Endodermal cell (in vitro differentiated cells): Measurements from ENCODE around the gene NCAN. TPM values are rescaled to one million over a fixed set of nuclear protein-coding genes. Genes with fewer than 3 reads are reported as not detected.

Experiments used
- DNase-seq: peaks from one replicate; pipeline ENCODE4 v3.0.0-alpha.2; 2017
- H3K27ac ChIP-seq: 2 replicates; pipeline ENCODE4 v1.5.1; 2013; ENCODE audit warnings: mild to moderate bottlenecking, low read depth, low read length, moderate library complexity
- H3K27me3 ChIP-seq: 2 replicates; pipeline ENCODE4 v1.6.1; 2013; ENCODE audit warnings: mild to moderate bottlenecking, low read length, moderate library complexity; ENCODE audit not compliant: insufficient read depth, control insufficient read depth, poor library complexity, severe bottlenecking
- H3K36me3 ChIP-seq: 2 replicates; pipeline ENCODE4 v1.7.0; 2013; ENCODE audit warnings: mild to moderate bottlenecking, low read length, moderate library complexity; ENCODE audit not compliant: control insufficient read depth, insufficient read depth
- H3K4me1 ChIP-seq: one replicate; pipeline ENCODE4 v1.7.0; 2013; ENCODE audit warnings: low read length; ENCODE audit not compliant: control insufficient read depth, insufficient read depth
- H3K4me3 ChIP-seq: 2 replicates; pipeline ENCODE4 v1.5.1; 2013; ENCODE audit warnings: mild to moderate bottlenecking, low read length, moderate library complexity
- H3K9ac ChIP-seq: 2 replicates; pipeline ENCODE4 v1.6.1; 2013; ENCODE audit warnings: mild to moderate bottlenecking, low read length, moderate library complexity; ENCODE audit not compliant: poor library complexity, severe bottlenecking; ENCODE audit errors: extremely low read depth
- H3K9me3 ChIP-seq: 2 replicates; pipeline ENCODE4 v1.6.1; 2013; ENCODE audit warnings: mild to moderate bottlenecking, low read length, moderate library complexity; ENCODE audit not compliant: control insufficient read depth
- H3K27ac Mint-ChIP-seq: 2 replicates; pipeline ENCODE4 v1.8.0; 2020; ENCODE audit warnings: mixed read lengths
- H3K27me3 Mint-ChIP-seq: 2 replicates; pipeline ENCODE4 v1.8.0; 2021; ENCODE audit warnings: mild to moderate bottlenecking, mixed read lengths; ENCODE audit not compliant: insufficient read depth
- H3K36me3 Mint-ChIP-seq: 2 replicates; pipeline ENCODE4 v1.8.0; 2020; ENCODE audit warnings: low read depth, mixed read lengths
- H3K4me1 Mint-ChIP-seq: 2 replicates; pipeline ENCODE4 v1.8.0; 2020; ENCODE audit warnings: mixed read lengths
- H3K4me3 Mint-ChIP-seq: 2 replicates; pipeline ENCODE4 v1.8.0; 2020; ENCODE audit warnings: mild to moderate bottlenecking, moderate library complexity, mixed read lengths
- H3K9me3 Mint-ChIP-seq: 2 replicates; pipeline ENCODE4 v1.8.0; 2020; ENCODE audit warnings: mild to moderate bottlenecking, mixed read lengths
- CTCF ChIP-seq: fragments of 200-600 bp; sonication (generic); conservative IDR thresholded peaks from 2 replicates; pipeline ENCODE4 v1.5.0; 2021; ENCODE audit warnings: antibody characterized with exemption, mild to moderate bottlenecking
- WGBS, 2 experiments: methylation state at CpG; one replicate each; pipeline versions ENCODE4 v1.1.5 to v1.1.7; 2013; ENCODE audit warnings: missing lambda C conversion rate in 2 of 2, mixed read lengths in 1 of 2; ENCODE audit not compliant: insufficient coverage in 1 of 2, insufficient read length in 1 of 2; 5-methylcytosine and 5-hydroxymethylcytosine counted together
- total RNA-seq, 2 donors: library from RNA; stranded (reverse); fragmentation: NEBNext Ultra II Directional in 1 of 2; extraction: Animal tissue kit (Norgen Biotek cat#: 25700) in 1 of 2; gene quantifications; 2 replicates in 1 of 2; 3 replicates in 1 of 2; pipeline ENCODE4 v1.2.1, GENCODE V29; 2021

NCAN gene
- total RNA-seq, 2 donors from 2014 or later = 0.77 to 4.2 TPM

DNA sequence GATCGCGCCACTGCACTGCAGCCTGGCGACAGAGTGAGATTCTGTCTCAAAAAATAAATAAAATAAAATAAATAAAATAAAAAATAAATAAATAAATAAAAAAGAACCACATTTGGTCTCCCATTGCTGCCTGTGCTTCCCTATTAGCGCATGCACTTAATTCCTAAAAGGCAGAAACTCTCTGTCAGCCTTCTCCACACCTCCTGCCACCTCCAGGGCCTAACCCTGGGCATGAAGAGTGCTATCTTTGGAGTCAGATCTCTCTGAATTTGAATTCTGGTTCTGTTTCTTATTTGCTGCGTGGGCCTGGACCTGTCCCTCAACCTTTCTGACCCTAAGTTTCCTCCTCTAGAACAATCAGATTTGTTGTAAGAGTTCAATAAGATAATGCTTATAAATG is 11.3 kb downstream of the NCAN start:
- whole genome bisulfite sequencing, 2 experiments = 83 to 90% methylated on average over 2 of the region's 5 CpGs
- Histone ChIP-seq H3K27me3 (peaks cover 43% of the 10 kb centered on the region), H3K36me3 (no peaks in the 10 kb centered on the region), H3K4me3 (no peak overlapping the region), H3K4me1 (no peaks in the 10 kb centered on the region), H3K27ac (no peak overlapping the region), H3K9me3 (no peaks in the 10 kb centered on the region), H3K9ac (no peak overlapping the region)
- H3K4me3 Mint-ChIP-seq = no peak overlapping the region
- H3K9me3 Mint-ChIP-seq = no peaks in the 10 kb centered on the region
- no peak overlapping the region for H3K27ac Mint-ChIP-seq
- no peaks in the 10 kb centered on the region for H3K4me1 Mint-ChIP-seq
- no peak for DNase-seq
- H3K27me3 Mint-ChIP-seq = peaks cover 51% of the 10 kb centered on the region
- H3K36me3 Mint-ChIP-seq = no peaks in the 10 kb centered on the region
- no peak for TF ChIP-seq CTCF

GRCh38 chr19:19223636-19224035 is 11.9 kb downstream of the NCAN start:
- no peaks in the 10 kb centered on the region for H3K4me1 ChIP-seq
- 89 to 94% methylated on average over 6 of the region's 6 CpGs for WGBS, 2 experiments
- Mint-ChIP-seq H3K9me3 (no peaks in the 10 kb centered on the region), H3K4me3 (no peak overlapping the region), H3K27ac (no peak overlapping the region), H3K27me3 (peaks cover 57% of the 10 kb centered on the region), H3K36me3 (no peaks in the 10 kb centered on the region), H3K4me1 (no peaks in the 10 kb centered on the region)
- H3K9ac ChIP-seq = no peak overlapping the region
- no peaks in the 10 kb centered on the region for H3K9me3 ChIP-seq
- H3K27ac ChIP-seq = no peak overlapping the region
- peaks cover 45% of the 10 kb centered on the region for H3K27me3 ChIP-seq
- no peak for DNase-seq
- TF ChIP-seq CTCF = no peak
- no peaks in the 10 kb centered on the region for H3K36me3 ChIP-seq
- no peak overlapping the region for H3K4me3 ChIP-seq

DNA sequence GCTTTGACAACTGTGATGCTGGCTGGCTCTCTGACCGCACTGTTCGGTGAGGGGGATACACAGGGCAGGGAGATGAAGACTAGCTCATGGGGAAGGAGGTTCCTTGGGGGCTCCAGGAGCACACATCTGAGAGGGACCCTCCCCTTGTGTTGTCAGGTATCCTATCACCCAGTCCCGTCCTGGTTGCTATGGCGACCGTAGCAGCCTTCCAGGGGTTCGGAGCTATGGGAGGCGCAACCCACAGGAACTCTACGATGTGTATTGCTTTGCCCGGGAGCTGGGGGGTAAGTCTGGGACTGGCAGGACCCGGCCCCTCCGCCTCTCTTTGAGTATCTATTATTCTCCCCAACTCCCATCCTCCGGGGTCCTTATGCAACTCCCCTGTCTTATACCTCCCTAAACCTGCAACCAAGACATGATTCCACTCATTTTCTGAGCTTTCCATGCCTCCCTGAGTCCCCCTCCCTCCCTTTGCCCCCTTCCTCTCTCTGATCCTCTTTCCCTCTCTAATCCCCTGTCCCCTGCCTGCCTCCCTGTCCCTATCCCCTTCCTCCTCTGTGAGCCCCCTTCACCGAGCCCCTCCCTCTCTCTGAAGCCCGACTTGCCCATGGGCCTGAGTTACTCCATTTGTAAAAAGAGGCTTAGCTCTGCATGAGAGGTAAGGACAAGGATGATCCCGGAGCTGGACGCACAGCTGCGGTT is 12.5 kb downstream of the NCAN start:
- no peak for DNase-seq
- peaks cover 63% of the 10 kb centered on the region for H3K27me3 Mint-ChIP-seq
- 68 to 92% methylated on average over 7 to 17 of the region's 17 CpGs for WGBS, 2 experiments

More for the DNA sequence above, 12.5 kb downstream of the NCAN start:
- H3K36me3 Mint-ChIP-seq = no peaks in the 10 kb centered on the region
- H3K4me3 ChIP-seq = peak overlapping the region; percentile 35
- TF ChIP-seq CTCF = no peak
- no peaks in the 10 kb centered on the region for H3K4me1 Mint-ChIP-seq
- H3K9me3 ChIP-seq = no peaks in the 10 kb centered on the region
- no peak overlapping the region for H3K27ac ChIP-seq
- H3K36me3 ChIP-seq = no peaks in the 10 kb centered on the region
- H3K4me1 ChIP-seq = no peaks in the 10 kb centered on the region
- peaks cover 50% of the 10 kb centered on the region for H3K27me3 ChIP-seq
- no peak overlapping the region for H3K9ac ChIP-seq
- no peaks in the 10 kb centered on the region for H3K9me3 Mint-ChIP-seq
- peak overlapping the region; percentile 33 for H3K4me3 Mint-ChIP-seq
- H3K27ac Mint-ChIP-seq = no peak overlapping the region
